ENCODE results near the gene PLCG1. TPM values are rescaled to one million over a fixed set of nuclear protein-coding genes. Genes with fewer than 3 reads are reported as not detected.

Gene PLCG1
- total and polyA plus RNA-seq, 2 experiments from 2014 or later, result 27.4 to 206 TPM

- no peak overlapping the region for H3K4me3 Mint-ChIP-seq
- ATAC-seq (no peak), DNase-seq (ENCODE audit: low spot score) (no peak)
- Histone ChIP-seq H3K27me3 (ENCODE audit: insufficient read depth) (no peaks in the 10 kb centered on the region), H3F3A (replicated peaks; ENCODE audit: low read depth) (no peaks in the 10 kb centered on the region), H4K20me1 (replicated peaks; ENCODE audit: insufficient read depth) (peaks cover 74% of the 10 kb centered on the region), H3K4me2 (no peak overlapping the region), H3K79me2 (replicated peaks; ENCODE audit: insufficient read depth) (peaks cover 100% of the 10 kb centered on the region), H2AFZ (no peak overlapping the region), H3K9me2 (ENCODE audit: insufficient read depth) (no peaks in the 10 kb centered on the region), H3K27ac (ENCODE audit: low read depth) (no peak overlapping the region), H3K4me1 (ENCODE audit: insufficient read depth) (peaks cover 11% of the 10 kb centered on the region), H3K36me3 (ENCODE audit: insufficient read depth) (no peaks in the 10 kb centered on the region), H3K4me3 (no peak overlapping the region)
- peaks cover 46% of the 10 kb centered on the region for H3K4me1 Mint-ChIP-seq
- H3K9me3 Mint-ChIP-seq, result no peaks in the 10 kb centered on the region
- TF ChIP-seq STAT1 (IDR thresholded peaks at IDR 0.05; ENCODE audit: unreplicated experiment) (no peak), JUNB (IDR thresholded peaks at IDR 0.05; ENCODE audit: unreplicated experiment) (no peak), POLR2AphosphoS5 (IDR thresholded peaks at IDR 0.05; ENCODE audit: low read depth) (no peak), ZNF462 (CRISPR knock-in tag; IDR thresholded peaks at IDR 0.05) (no peak), CREB1 (CRISPR knock-in tag; IDR thresholded peaks at IDR 0.05; ENCODE audit: low read depth) (no peak), EZH2phosphoT487 (IDR thresholded peaks at IDR 0.05; ENCODE audit: unreplicated experiment) (no peak), REST (IDR thresholded peaks at IDR 0.05; ENCODE audit: unreplicated experiment) (no peak), ETS1 (IDR thresholded peaks at IDR 0.05) (no peak), NANOG (IDR thresholded peaks at IDR 0.05; ENCODE audit: borderline replicate concordance) (no peak), ZNF331 (CRISPR knock-in tag; IDR thresholded peaks at IDR 0.05; ENCODE audit: low read depth) (no peak), ZNF114 (CRISPR knock-in tag; IDR thresholded peaks at IDR 0.05) (no peak), CTCF (conservative IDR thresholded peaks at IDR 0.05; ENCODE audit: low read depth in 2 of 2) (no peak), EZH2 (IDR thresholded peaks at IDR 0.05; ENCODE audit: low read depth, unreplicated experiment) (no peak)
- H3K27ac Mint-ChIP-seq, result no peak overlapping the region
- H3K36me3 Mint-ChIP-seq (ENCODE audit: low read depth), result peaks cover 11% of the 10 kb centered on the region
- peaks cover 1% of the 10 kb centered on the region for H3K27me3 Mint-ChIP-seq (ENCODE audit: insufficient read depth, low read depth, poor library complexity)
These were observed 14.0 kb downstream of the PLCG1 start for GRCh38 chr20:41151134-41151869.

Data from GM23338 (cell line).